HFFc6 (cell line): Measurements from ENCODE around the gene PRSS21. TPM values are rescaled to one million over a fixed set of nuclear protein-coding genes. Genes with fewer than 3 reads are reported as not detected.

Experiments used
- DNase-seq: peaks from one replicate; pipeline ENCODE4 v3.0.0-alpha.2; 2018
- H3K27ac Mint-ChIP-seq: 2 replicates; pipeline ENCODE4 v1.8.0; 2020; ENCODE audit warnings: mild to moderate bottlenecking, mixed read lengths
- H3K27me3 Mint-ChIP-seq: 2 replicates; pipeline ENCODE4 v1.8.0; 2021; ENCODE audit warnings: mild to moderate bottlenecking, moderate library complexity, mixed read lengths; ENCODE audit not compliant: insufficient read depth
- H3K36me3 Mint-ChIP-seq: 2 replicates; pipeline ENCODE4 v1.8.0; 2021; ENCODE audit warnings: low read depth, mixed read lengths
- H3K4me1 Mint-ChIP-seq: 2 replicates; pipeline ENCODE4 v1.8.0; 2020; ENCODE audit warnings: low read depth, mixed read lengths
- H3K4me3 Mint-ChIP-seq: 2 replicates; pipeline ENCODE4 v1.8.0; 2020; ENCODE audit warnings: mild to moderate bottlenecking, moderate library complexity, mixed read lengths
- H3K9me3 Mint-ChIP-seq: 2 replicates; pipeline ENCODE4 v1.8.0; 2020; ENCODE audit warnings: mild to moderate bottlenecking, mixed read lengths
- total RNA-seq, 6 experiments: library from RNA; stranded (reverse); fragmentation: NEBNext Ultra II Directional; extraction: Animal tissue kit (Norgen Biotek cat#: 25700); gene quantifications; 2 replicates in 1 of 6; 3 replicates in 5 of 6; pipeline ENCODE4 v1.2.3, GENCODE V29; 2021
- TF ChIP-seq, protein P1 (sequence below): fragments of 200-600 bp; sonication (generic); IDR thresholded peaks from 2 replicates; pipeline ENCODE4 v1.5.0; 2021; ENCODE audit warnings: antibody characterized with exemption, mild to moderate bottlenecking

Gene PRSS21
- total RNA-seq, 6 experiments from 2014 or later = not detected

DNA sequence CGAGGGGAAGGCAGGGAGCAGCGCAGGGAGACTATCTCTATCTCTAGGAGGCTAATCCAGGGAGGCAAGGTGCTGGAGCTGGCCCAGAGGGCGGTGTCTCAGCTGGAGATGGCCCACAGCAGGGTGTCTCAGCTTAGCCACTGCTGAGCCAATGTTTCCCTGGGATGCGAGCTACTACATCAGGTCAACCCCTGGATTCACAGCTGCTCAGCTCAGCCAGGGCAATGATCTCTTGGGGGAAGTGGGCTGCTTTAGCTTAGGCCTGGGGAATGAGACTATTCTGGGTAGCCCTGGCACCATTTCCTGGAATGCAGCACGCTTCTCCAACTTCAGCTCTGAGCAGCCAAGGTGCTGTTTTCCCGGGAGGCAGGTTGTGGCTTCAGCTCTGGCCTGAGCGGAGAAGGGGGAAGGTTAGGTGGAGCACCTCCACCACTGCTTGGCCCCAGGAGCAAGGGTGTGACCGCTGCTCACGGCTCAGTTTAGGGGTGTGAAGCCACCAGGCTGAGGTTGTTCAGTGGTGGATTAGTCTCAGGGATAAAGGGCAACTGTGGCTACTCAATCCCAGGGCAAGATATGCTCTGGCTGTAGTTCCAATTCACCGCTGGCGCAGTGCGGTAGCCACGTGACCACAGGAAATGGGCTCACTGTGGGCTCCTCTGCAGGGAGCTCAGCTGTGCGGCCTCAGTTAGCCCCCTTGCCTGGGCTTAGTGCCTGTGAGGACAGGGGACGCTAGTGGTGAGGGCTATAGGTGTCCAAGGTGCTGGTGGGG, 5.2 kb upstream of the PRSS21 start:
- no peaks in the 10 kb centered on the region for H3K4me1 Mint-ChIP-seq
- no peaks in the 10 kb centered on the region for H3K36me3 Mint-ChIP-seq
- DNase-seq = no peak
- peaks cover 9% of the 10 kb centered on the region; the same call in 1 of the 2 replicates for H3K9me3 Mint-ChIP-seq
- TF ChIP-seq, protein P1, sequence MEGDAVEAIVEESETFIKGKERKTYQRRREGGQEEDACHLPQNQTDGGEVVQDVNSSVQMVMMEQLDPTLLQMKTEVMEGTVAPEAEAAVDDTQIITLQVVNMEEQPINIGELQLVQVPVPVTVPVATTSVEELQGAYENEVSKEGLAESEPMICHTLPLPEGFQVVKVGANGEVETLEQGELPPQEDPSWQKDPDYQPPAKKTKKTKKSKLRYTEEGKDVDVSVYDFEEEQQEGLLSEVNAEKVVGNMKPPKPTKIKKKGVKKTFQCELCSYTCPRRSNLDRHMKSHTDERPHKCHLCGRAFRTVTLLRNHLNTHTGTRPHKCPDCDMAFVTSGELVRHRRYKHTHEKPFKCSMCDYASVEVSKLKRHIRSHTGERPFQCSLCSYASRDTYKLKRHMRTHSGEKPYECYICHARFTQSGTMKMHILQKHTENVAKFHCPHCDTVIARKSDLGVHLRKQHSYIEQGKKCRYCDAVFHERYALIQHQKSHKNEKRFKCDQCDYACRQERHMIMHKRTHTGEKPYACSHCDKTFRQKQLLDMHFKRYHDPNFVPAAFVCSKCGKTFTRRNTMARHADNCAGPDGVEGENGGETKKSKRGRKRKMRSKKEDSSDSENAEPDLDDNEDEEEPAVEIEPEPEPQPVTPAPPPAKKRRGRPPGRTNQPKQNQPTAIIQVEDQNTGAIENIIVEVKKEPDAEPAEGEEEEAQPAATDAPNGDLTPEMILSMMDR = no peak
- H3K27me3 Mint-ChIP-seq = peaks cover 51% of the 10 kb centered on the region
- no peak overlapping the region for H3K27ac Mint-ChIP-seq
- H3K4me3 Mint-ChIP-seq = no peak overlapping the region

DNA sequence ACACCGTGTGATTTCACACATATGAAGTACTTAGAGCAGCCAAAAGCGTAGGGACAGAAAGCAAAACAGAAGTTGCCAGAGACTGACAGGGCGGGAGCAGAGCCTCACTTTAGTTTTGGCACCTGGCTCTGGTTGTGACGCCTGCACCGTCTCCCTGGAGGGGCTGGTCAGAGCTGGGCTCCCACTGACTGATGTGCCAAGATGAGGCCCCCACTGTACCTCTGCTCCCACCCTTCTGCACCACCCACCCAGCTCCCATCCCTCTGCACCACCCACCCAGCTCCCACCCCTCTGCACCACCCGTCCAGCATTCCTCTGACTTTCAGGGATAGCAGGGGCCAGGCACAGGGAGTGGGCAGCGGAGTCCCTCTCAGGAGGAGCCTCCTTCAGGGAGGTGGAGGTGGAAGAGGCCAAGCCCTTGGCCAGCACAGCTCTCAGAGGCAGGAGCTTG, 3.2 kb upstream of the PRSS21 start:
- Mint-ChIP-seq H3K27me3 (peaks cover 42% of the 10 kb centered on the region), H3K36me3 (no peaks in the 10 kb centered on the region), H3K9me3 (peaks cover 7% of the 10 kb centered on the region; the same call in 1 of the 2 replicates), H3K4me3 (no peak overlapping the region), H3K27ac (no peak overlapping the region), H3K4me1 (no peaks in the 10 kb centered on the region)
- DNase-seq = no peak
- TF ChIP-seq, protein P1 = no peak

DNA sequence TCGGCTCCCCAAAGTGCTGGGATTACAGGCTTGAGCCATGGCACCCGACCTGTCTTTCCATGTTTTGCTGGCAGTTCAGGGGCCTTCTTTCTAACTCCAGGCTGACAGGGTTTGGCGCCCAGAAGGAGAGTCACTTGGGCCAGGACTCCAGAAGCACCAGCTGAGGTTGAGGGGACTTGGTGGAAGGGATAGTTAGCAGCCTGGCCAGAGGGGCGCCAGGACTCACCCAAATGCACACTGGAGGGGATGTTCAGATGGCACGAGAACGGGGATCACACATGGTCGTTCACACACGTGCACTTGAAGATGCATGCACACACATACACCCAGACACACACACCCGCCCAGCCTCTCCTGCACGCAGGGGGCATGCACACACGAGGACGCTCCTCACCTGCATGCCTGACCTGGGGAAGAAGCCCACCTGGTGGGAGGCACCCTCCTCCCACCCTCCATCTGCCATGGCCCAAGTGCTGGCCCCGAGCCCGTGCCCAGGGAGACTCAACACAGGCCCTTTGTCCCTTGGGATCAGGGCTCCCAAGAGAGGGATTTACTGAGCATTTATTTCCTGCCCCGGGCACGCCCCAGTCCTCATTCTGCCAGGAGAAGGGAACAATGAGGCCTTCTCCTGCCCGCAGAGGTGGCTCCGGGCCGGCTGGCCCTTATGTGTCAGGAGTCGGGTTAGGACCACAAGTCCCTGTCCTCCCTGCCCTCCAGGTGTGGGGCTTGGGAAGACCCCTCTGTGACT, 2.3 kb upstream of the PRSS21 start:
- Mint-ChIP-seq H3K36me3 (no peaks in the 10 kb centered on the region), H3K27ac (no peak overlapping the region), H3K4me3 (no peak overlapping the region), H3K27me3 (peaks cover 46% of the 10 kb centered on the region), H3K9me3 (no peaks in the 10 kb centered on the region), H3K4me1 (no peaks in the 10 kb centered on the region)
- TF ChIP-seq, protein P1 = no peak
- no peak for DNase-seq

DNA sequence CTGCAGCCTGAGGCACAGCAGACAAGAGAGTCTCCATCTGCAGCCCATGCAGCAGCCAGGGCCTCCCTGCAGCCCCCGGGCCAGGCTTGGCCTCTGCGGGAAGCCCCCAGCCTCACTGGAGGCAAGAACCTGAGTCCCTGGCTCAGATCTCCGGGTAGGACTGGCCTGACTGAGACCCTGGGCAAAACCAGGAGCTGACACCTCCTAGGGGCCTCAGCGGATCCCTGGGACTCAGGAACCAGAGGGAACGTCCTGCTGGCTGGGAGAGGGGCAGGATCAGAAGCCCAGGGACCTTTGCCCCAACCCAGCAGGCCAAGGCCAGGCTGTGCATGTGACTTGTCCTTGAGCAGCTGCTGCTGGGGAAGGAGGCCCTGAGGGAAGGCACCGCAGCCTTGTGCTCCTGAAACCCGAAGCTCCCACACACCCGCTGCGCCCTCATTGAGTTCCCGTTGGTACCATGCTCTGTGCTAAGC, 1.7 kb upstream of the PRSS21 start:
- Mint-ChIP-seq H3K27ac (no peak overlapping the region), H3K27me3 (peaks cover 40% of the 10 kb centered on the region), H3K4me1 (no peaks in the 10 kb centered on the region), H3K9me3 (no peaks in the 10 kb centered on the region), H3K36me3 (no peaks in the 10 kb centered on the region), H3K4me3 (no peak overlapping the region)
- no peak for DNase-seq
- TF ChIP-seq, protein P1 = no peak

DNA sequence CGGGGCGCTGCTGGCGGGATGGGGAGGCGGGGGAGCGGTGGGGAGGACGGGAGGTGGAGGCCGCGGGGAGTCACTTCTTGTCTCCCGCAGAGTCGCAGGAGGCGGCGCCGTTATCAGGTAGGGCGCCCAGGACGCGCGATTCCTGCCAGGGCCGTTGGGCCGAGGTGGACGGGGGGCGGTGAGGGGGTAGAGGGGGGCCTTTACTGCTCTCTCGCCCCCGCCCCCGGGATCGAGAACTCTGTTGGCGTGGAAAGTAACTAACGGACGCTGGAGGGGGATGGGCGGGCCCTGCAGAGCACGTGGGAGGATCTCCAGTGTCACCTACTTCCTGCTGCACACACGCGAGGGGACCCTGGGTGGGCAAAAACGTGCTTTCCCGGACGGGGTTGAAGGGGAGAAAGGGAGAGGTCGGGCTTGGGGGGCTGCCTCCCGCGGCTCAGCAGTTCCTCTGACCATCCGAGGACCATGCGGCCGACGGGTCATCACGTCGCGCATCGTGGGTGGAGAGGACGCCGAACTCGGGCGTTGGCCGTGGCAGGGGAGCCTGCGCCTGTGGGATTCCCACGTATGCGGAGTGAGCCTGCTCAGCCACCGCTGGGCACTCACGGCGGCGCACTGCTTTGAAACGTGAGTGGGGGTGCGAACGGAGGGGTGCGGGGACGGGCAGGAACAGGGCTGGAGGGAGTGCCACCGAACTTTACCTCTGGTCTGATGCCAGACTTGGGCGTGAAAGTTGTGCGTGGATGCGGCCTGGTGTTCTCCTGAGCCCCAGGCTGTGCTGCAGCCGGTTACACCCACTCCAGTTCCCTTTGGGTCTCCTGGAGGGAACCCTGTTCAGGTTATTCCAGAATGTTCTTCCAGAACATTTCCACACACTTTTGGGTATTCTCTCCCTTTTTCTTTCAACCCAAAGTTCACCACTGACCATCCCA, 569 bp downstream of the PRSS21 start:
- no peaks in the 10 kb centered on the region for H3K9me3 Mint-ChIP-seq
- H3K27me3 Mint-ChIP-seq = peaks cover 37% of the 10 kb centered on the region
- H3K36me3 Mint-ChIP-seq = no peaks in the 10 kb centered on the region
- TF ChIP-seq, protein P1 = no peak
- no peak overlapping the region for H3K4me3 Mint-ChIP-seq
- no peak for DNase-seq
- H3K4me1 Mint-ChIP-seq = no peaks in the 10 kb centered on the region
- H3K27ac Mint-ChIP-seq = no peak overlapping the region
